GM23338 (cell line): ENCODE data around the gene SPOCK2. TPM values are rescaled to one million over a fixed set of nuclear protein-coding genes. Genes with fewer than 3 reads are reported as not detected.

Experiments
- ATAC-seq: fragments of 200-7000 bp; cut with Tn5 transposase; 3 replicates; pipeline ENCODE4 v1.9.1; 2020
- DNase-seq: peaks from one replicate; pipeline ENCODE4 v3.0.0-alpha.2; 2015; ENCODE audit warnings: low spot score
- H2AFZ ChIP-seq: fragments of 200-600 bp; sonication (generic); 2 replicates; pipeline ENCODE4 v1.8.0; 2016; ENCODE audit warnings: antibody characterized with exemption, mild to moderate bottlenecking, moderate library complexity
- H3F3A ChIP-seq: fragments of 200-600 bp; sonication (generic); replicated peaks from 2 replicates; pipeline ENCODE4 v1.8.0; 2017; ENCODE audit warnings: antibody characterized with exemption, mixed run types, low read depth
- H3K27ac ChIP-seq: fragments of 200-600 bp; sonication (generic); 2 replicates; pipeline ENCODE4 v1.6.1; 2016; ENCODE audit warnings: low read depth
- H3K27me3 ChIP-seq: fragments of 200-600 bp; sonication (generic); 2 replicates; pipeline ENCODE4 v1.8.0; 2016; ENCODE audit warnings: mild to moderate bottlenecking, mixed run types, moderate library complexity; ENCODE audit not compliant: insufficient read depth
- H3K36me3 ChIP-seq: fragments of 200-600 bp; sonication (generic); 2 replicates; pipeline ENCODE4 v1.8.0; 2016; ENCODE audit warnings: mild to moderate bottlenecking; ENCODE audit not compliant: insufficient read depth
- H3K4me1 ChIP-seq: fragments of 200-600 bp; sonication (generic); 2 replicates; pipeline ENCODE4 v1.8.0; 2016; ENCODE audit warnings: mild to moderate bottlenecking, moderate library complexity; ENCODE audit not compliant: insufficient read depth
- H3K4me2 ChIP-seq: fragments of 200-600 bp; sonication (generic); 2 replicates; pipeline ENCODE4 v1.7.1; 2017; ENCODE audit warnings: mixed run types
- H3K4me3 ChIP-seq: fragments of 200-600 bp; sonication (generic); 2 replicates; pipeline ENCODE4 v1.6.1; 2016; ENCODE audit warnings: mixed run types
- H3K79me2 ChIP-seq: fragments of 200-600 bp; sonication (generic); replicated peaks from 2 replicates; pipeline ENCODE4 v1.8.0; 2017; ENCODE audit warnings: mild to moderate bottlenecking; ENCODE audit not compliant: insufficient read depth
- H3K9me2 ChIP-seq: fragments of 200-600 bp; sonication (generic); 2 replicates; pipeline ENCODE4 v1.8.0; 2017; ENCODE audit not compliant: insufficient read depth
- H4K20me1 ChIP-seq: fragments of 200-600 bp; sonication (generic); replicated peaks from 2 replicates; pipeline ENCODE4 v1.8.0; 2017; ENCODE audit warnings: mild to moderate bottlenecking; ENCODE audit not compliant: insufficient read depth
- H3K27ac Mint-ChIP-seq: 2 replicates; pipeline ENCODE4 v1.8.0; 2020; ENCODE audit warnings: inconsistent platforms, mild to moderate bottlenecking, moderate library complexity, mixed read lengths
- H3K27me3 Mint-ChIP-seq: 3 replicates; pipeline ENCODE4 v1.8.0; 2022; ENCODE audit warnings: low read depth, mild to moderate bottlenecking, moderate library complexity, mixed read lengths, inconsistent platforms; ENCODE audit not compliant: insufficient read depth, poor library complexity
- H3K36me3 Mint-ChIP-seq: 3 replicates; pipeline ENCODE4 v1.8.0; 2021; ENCODE audit warnings: low read depth, mild to moderate bottlenecking, inconsistent platforms, moderate library complexity, mixed read lengths
- H3K4me1 Mint-ChIP-seq: 3 replicates; pipeline ENCODE4 v1.8.0; 2020; ENCODE audit warnings: mild to moderate bottlenecking, inconsistent platforms, mixed read lengths
- H3K4me3 Mint-ChIP-seq: 3 replicates; pipeline ENCODE4 v1.8.0; 2021; ENCODE audit warnings: moderate library complexity, mild to moderate bottlenecking, inconsistent platforms, mixed read lengths
- H3K9me3 Mint-ChIP-seq: 3 replicates; pipeline ENCODE4 v1.8.0; 2020; ENCODE audit warnings: moderate library complexity, mild to moderate bottlenecking, inconsistent platforms, mixed read lengths
- JUNB ChIP-seq: IDR thresholded peaks from one replicate; pipeline ENCODE4 v1.6.1; 2016; ENCODE audit warnings: antibody characterized with exemption; ENCODE audit not compliant: unreplicated experiment
- STAT1 ChIP-seq: IDR thresholded peaks from one replicate; pipeline ENCODE4 v1.6.1; 2016; ENCODE audit warnings: antibody characterized with exemption; ENCODE audit not compliant: unreplicated experiment
- ZNF114 ChIP-seq: fragments of 250-450 bp; sonication (Bioruptor Pico); IDR thresholded peaks from 2 replicates; pipeline ENCODE4 v1.5.0; 2020; ENCODE audit warnings: mild to moderate bottlenecking, moderate library complexity
- polyA plus RNA-seq: library from polyadenylated mRNA; unstranded; fragments of >200 nt; fragmentation: Nextera tagmentation; extraction: Ambion mirVana; gene quantifications from 2 replicates; pipeline ENCODE4 v1.2.1, GENCODE V29; 2016
- total RNA-seq: library from RNA; depleted of rRNA; stranded (reverse); fragments of >200 nt; shearing (Covaris generic); gene quantifications from 2 replicates; pipeline ENCODE4 v1.2.3, GENCODE V29; 2014
- TF ChIP-seq, protein P1 (sequence below): IDR thresholded peaks from one replicate; pipeline ENCODE4 v1.6.1; 2018; ENCODE audit warnings: antibody characterized with exemption; ENCODE audit not compliant: unreplicated experiment
- TF ChIP-seq, protein P2 (sequence below): IDR thresholded peaks from 2 replicates; pipeline ENCODE4 v1.6.1; 2016; ENCODE audit warnings: antibody characterized with exemption

The SPOCK2 gene
- total and polyA plus RNA-seq, 2 experiments from 2014 or later: 1.3 to 3.6 TPM

DNA sequence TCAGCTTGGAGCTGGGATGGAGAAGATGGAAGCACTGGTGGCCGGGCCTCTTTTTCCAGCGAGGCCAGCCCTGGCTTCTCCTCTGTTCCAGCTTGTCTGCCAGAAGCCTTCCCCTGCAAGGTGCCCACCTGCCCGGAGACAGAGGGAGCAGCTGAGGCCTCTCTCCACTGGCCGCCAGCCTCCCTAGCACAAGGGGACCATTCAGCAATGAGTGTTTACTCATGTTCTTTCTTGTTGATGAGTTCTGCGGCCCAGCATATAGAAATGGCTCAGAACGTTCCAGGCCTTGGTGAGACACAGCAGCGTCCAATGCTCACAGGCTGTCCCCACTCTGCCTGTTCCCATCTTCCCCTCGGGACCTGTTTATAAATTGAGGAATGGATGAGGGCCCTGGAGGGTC, 76.9 kb downstream of the SPOCK2 start (continued):
- TF ChIP-seq, protein P1, sequence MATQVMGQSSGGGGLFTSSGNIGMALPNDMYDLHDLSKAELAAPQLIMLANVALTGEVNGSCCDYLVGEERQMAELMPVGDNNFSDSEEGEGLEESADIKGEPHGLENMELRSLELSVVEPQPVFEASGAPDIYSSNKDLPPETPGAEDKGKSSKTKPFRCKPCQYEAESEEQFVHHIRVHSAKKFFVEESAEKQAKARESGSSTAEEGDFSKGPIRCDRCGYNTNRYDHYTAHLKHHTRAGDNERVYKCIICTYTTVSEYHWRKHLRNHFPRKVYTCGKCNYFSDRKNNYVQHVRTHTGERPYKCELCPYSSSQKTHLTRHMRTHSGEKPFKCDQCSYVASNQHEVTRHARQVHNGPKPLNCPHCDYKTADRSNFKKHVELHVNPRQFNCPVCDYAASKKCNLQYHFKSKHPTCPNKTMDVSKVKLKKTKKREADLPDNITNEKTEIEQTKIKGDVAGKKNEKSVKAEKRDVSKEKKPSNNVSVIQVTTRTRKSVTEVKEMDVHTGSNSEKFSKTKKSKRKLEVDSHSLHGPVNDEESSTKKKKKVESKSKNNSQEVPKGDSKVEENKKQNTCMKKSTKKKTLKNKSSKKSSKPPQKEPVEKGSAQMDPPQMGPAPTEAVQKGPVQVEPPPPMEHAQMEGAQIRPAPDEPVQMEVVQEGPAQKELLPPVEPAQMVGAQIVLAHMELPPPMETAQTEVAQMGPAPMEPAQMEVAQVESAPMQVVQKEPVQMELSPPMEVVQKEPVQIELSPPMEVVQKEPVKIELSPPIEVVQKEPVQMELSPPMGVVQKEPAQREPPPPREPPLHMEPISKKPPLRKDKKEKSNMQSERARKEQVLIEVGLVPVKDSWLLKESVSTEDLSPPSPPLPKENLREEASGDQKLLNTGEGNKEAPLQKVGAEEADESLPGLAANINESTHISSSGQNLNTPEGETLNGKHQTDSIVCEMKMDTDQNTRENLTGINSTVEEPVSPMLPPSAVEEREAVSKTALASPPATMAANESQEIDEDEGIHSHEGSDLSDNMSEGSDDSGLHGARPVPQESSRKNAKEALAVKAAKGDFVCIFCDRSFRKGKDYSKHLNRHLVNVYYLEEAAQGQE: no peak
- no peak for TF ChIP-seq JUNB
- no peak for TF ChIP-seq STAT1
- TF ChIP-seq, protein P2, sequence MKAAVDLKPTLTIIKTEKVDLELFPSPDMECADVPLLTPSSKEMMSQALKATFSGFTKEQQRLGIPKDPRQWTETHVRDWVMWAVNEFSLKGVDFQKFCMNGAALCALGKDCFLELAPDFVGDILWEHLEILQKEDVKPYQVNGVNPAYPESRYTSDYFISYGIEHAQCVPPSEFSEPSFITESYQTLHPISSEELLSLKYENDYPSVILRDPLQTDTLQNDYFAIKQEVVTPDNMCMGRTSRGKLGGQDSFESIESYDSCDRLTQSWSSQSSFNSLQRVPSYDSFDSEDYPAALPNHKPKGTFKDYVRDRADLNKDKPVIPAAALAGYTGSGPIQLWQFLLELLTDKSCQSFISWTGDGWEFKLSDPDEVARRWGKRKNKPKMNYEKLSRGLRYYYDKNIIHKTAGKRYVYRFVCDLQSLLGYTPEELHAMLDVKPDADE: no peak

DNA sequence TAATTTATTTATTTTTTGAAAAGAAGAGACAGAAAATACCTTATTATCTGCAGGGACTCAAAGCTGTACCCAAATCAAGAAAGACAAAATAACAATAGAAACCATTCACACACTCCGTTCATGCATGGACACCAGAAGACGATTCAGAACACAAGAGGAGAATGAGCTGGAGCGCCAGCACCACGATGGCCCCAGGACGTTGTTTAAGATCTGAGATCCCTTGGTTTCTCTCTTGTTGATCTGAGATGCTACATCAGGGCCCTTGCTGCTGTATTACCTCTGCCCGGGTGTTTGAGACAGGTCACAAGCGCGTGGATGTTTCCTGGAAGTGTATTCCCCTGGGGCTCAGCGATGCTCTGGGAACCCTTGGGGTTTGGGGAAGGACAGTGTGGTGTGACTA, 77.3 kb downstream of the SPOCK2 start:
- Mint-ChIP-seq H3K36me3 (peaks cover 4% of the 10 kb centered on the region; the same call in 1 of the 3 replicates), H3K4me3 (no peak overlapping the region), H3K4me1 (peaks cover 8% of the 10 kb centered on the region), H3K9me3 (no peaks in the 10 kb centered on the region), H3K27me3 (peaks cover 4% of the 10 kb centered on the region), H3K27ac (0 out of 2 replicates have a peak overlapping the region, but pooled peaks have one; percentile 31)
- Histone ChIP-seq H3K36me3 (no peaks in the 10 kb centered on the region; the same call in 1 of the 2 replicates), H3K4me2 (no peak overlapping the region), H3F3A (no peaks in the 10 kb centered on the region), H4K20me1 (no peaks in the 10 kb centered on the region), H3K79me2 (no peaks in the 10 kb centered on the region), H3K4me3 (no peak overlapping the region), H3K4me1 (no peaks in the 10 kb centered on the region), H3K27me3 (no peaks in the 10 kb centered on the region), H3K9me2 (no peaks in the 10 kb centered on the region), H2AFZ (no peak overlapping the region), H3K27ac (no peak overlapping the region)
- no peak for TF ChIP-seq JUNB
- TF ChIP-seq, protein P1: no peak
- TF ChIP-seq ZNF114 (CRISPR knock-in tag): no peak
- DNase-seq (no peak), ATAC-seq (no peak)
